DND-41 (cell line): ENCODE results near the gene BPIFB2.

ENCODE experiments used
- ATAC-seq: fragments of 200-7000 bp; cut with Tn5 transposase; 3 replicates; pipeline ENCODE4 v1.9.1; 2021; ENCODE audit warnings: low read depth; ENCODE audit not compliant: insufficient read depth
- DNase-seq: peaks from one replicate; pipeline ENCODE4 v3.0.0-alpha.2; 2020
- H2AFZ ChIP-seq: 2 replicates; pipeline ENCODE4 v1.6.0; 2012; ENCODE audit warnings: low read depth, low read length
- H3K27ac ChIP-seq: 2 replicates; pipeline ENCODE4 v1.5.1; 2012; ENCODE audit warnings: low read length, inconsistent platforms
- H3K27me3 ChIP-seq: fragments of 200-600 bp; sonication (generic); 2 replicates; pipeline ENCODE4 v1.6.0; 2012; ENCODE audit warnings: low read length, mild to moderate bottlenecking, inconsistent platforms; ENCODE audit not compliant: insufficient read depth, poor library complexity
- H3K36me3 ChIP-seq: 2 replicates; pipeline ENCODE4 v1.5.1; 2012; ENCODE audit warnings: low read length, inconsistent platforms; ENCODE audit not compliant: insufficient read depth
- H3K4me1 ChIP-seq: 2 replicates; pipeline ENCODE4 v1.5.1; 2012; ENCODE audit warnings: mild to moderate bottlenecking, low read length; ENCODE audit not compliant: insufficient read depth
- H3K4me2 ChIP-seq: 2 replicates; pipeline ENCODE4 v1.6.0; 2012; ENCODE audit warnings: mild to moderate bottlenecking, moderate library complexity, low read length, inconsistent platforms; ENCODE audit not compliant: insufficient read depth
- H3K4me3 ChIP-seq, 2 experiments: fragments of 200-600 bp in 1 of 2; shearing (Covaris generic) in 1 of 2; 2 replicates each; pipeline ENCODE4 v1.5.1; 2012 to 2016; ENCODE audit warnings: inconsistent platforms in 2 of 2, low read length in 2 of 2, mild to moderate bottlenecking in 2 of 2, low read depth in 1 of 2, moderate library complexity in 1 of 2
- H3K79me2 ChIP-seq: 2 replicates; pipeline ENCODE4 v1.6.0; 2012; ENCODE audit warnings: low read length, inconsistent platforms; ENCODE audit not compliant: insufficient read depth
- H3K9ac ChIP-seq: 2 replicates; pipeline ENCODE4 v1.6.0; 2012; ENCODE audit warnings: low read depth, mild to moderate bottlenecking, inconsistent platforms, low read length, moderate library complexity
- H3K9me3 ChIP-seq: 2 replicates; pipeline ENCODE4 v1.5.1; 2012; ENCODE audit warnings: low read length, moderate library complexity, mild to moderate bottlenecking, inconsistent platforms; ENCODE audit not compliant: insufficient read depth, severe bottlenecking
- H4K20me1 ChIP-seq: 2 replicates; pipeline ENCODE4 v1.6.0; 2012; ENCODE audit warnings: low read length; ENCODE audit not compliant: insufficient read depth
- EZH2 ChIP-seq: IDR thresholded peaks from 3 replicates; pipeline ENCODE4 v1.6.1; 2012; ENCODE audit warnings: borderline replicate concordance, low read depth, mild to moderate bottlenecking, moderate library complexity, low read length, inconsistent platforms; ENCODE audit not compliant: severe bottlenecking
- TF ChIP-seq, protein P1 (sequence below): IDR thresholded peaks from 2 replicates; pipeline ENCODE4 v1.5.1; 2012; ENCODE audit warnings: borderline replicate concordance, low read length, moderate library complexity, mild to moderate bottlenecking; ENCODE audit not compliant: poor library complexity, severe bottlenecking; ENCODE audit errors: extremely low read depth

Gene BPIFB2

DNA sequence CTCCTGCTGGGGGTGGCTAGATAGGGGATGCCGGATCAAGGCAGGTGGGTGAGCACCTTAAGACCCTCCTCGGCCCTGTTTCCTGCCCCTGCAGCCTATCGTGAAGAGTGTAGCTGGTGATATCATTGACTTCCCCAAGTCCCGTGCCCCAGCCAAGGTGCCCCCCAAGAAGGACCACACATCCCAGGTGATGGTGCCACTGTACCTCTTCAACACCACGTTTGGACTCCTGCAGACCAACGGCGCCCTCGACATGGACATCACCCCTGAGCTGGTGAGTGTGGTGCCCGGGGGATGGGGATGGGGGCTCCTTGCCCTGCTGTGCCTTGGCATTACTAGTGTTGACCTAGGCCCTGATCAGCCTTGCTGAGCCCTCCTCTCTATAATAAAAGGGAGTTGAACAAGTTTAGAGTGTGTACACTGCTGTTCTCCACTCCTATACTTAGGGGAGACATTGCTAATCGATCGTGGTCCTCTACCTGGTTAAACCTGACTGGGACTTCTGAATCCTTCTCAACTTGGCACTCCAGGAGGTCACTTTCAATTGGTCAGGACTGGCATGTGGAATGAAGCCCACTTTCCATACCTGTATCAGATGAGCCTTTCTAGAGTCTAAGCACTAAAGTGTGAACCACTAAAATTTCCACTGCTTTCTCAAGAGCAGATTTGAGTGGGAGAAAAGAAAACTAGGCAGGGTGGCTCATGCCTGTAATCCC, 57.2 kb downstream of the BPIFB2 start:
- ATAC-seq (no peak), DNase-seq (no peak)
- no peaks in the 10 kb centered on the region for H3K36me3 ChIP-seq
- H4K20me1 ChIP-seq, result no peaks in the 10 kb centered on the region
- no peak overlapping the region for H3K27ac ChIP-seq
- no peak overlapping the region for H3K4me3 ChIP-seq
- H3K4me1 ChIP-seq, result no peaks in the 10 kb centered on the region
- no peak overlapping the region for H3K9ac ChIP-seq
- H3K4me2 ChIP-seq, result no peak overlapping the region
- no peaks in the 10 kb centered on the region for H3K27me3 ChIP-seq
- H3K9me3 ChIP-seq, result no peaks in the 10 kb centered on the region
- no peak overlapping the region for H2AFZ ChIP-seq
- TF ChIP-seq, protein P1, sequence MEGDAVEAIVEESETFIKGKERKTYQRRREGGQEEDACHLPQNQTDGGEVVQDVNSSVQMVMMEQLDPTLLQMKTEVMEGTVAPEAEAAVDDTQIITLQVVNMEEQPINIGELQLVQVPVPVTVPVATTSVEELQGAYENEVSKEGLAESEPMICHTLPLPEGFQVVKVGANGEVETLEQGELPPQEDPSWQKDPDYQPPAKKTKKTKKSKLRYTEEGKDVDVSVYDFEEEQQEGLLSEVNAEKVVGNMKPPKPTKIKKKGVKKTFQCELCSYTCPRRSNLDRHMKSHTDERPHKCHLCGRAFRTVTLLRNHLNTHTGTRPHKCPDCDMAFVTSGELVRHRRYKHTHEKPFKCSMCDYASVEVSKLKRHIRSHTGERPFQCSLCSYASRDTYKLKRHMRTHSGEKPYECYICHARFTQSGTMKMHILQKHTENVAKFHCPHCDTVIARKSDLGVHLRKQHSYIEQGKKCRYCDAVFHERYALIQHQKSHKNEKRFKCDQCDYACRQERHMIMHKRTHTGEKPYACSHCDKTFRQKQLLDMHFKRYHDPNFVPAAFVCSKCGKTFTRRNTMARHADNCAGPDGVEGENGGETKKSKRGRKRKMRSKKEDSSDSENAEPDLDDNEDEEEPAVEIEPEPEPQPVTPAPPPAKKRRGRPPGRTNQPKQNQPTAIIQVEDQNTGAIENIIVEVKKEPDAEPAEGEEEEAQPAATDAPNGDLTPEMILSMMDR, result no peak
- no peak for TF ChIP-seq EZH2
- no peaks in the 10 kb centered on the region for H3K79me2 ChIP-seq

DNA sequence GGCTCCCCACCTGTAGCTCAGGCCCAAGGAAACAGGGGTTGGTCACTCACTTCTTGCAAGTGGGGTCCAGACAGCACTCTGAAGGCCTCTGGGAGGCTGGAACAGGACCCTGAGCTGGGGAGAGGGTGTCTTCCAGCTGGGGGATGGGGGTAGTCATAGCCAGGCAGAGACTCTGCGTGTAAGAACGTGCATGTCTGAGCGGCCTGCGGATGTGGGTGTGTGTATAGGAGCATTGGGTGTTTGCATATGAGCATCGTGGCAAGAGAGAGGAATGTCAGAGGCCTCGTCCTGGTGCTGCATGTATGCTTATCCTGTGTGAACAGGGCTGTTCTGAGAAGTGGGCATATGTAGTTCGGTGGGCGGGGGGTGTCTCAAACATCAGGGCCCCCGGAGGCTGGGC, 58.3 kb downstream of the BPIFB2 start:
- H3K79me2 ChIP-seq, result no peaks in the 10 kb centered on the region
- no peak overlapping the region for H3K9ac ChIP-seq
- no peaks in the 10 kb centered on the region for H3K36me3 ChIP-seq
- no peaks in the 10 kb centered on the region for H3K9me3 ChIP-seq
- H3K4me1 ChIP-seq, result no peaks in the 10 kb centered on the region
- ATAC-seq (no peak), DNase-seq (no peak)
- H3K27ac ChIP-seq, result no peak overlapping the region
- H3K27me3 ChIP-seq, result no peaks in the 10 kb centered on the region
- no peaks in the 10 kb centered on the region for H4K20me1 ChIP-seq
- H2AFZ ChIP-seq, result no peak overlapping the region
- TF ChIP-seq EZH2, result no peak
- TF ChIP-seq, protein P1, result no peak
- no peak overlapping the region for H3K4me2 ChIP-seq
- H3K4me3 ChIP-seq, result no peak overlapping the region

DNA sequence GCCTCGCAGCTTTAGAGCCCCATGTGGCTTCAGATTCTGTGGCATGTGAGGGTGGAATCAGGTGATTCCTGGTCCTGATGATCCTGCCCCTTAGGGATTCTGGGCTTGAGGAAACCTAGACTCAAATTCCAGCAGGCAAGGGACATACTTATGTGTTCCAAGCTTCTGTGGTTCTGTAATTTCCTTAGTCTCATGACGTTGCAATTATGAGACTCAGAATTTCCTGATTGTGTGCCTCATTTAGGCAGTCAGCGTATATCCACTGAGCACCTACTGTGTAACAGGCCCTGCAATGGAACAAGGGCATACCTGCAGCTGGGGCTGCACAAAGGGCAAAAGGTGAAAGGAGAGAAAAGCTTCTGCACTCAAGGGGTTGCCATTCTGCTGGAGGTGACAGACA, 60.3 kb downstream of the BPIFB2 start:
- Histone ChIP-seq H3K9ac (no peak overlapping the region), H3K27me3 (no peaks in the 10 kb centered on the region), H3K79me2 (no peaks in the 10 kb centered on the region), H3K36me3 (no peaks in the 10 kb centered on the region), H3K4me3 (no peak overlapping the region), H3K9me3 (no peaks in the 10 kb centered on the region), H3K4me1 (no peaks in the 10 kb centered on the region), H3K4me2 (no peak overlapping the region), H2AFZ (no peak overlapping the region), H4K20me1 (no peaks in the 10 kb centered on the region), H3K27ac (no peak overlapping the region)
- TF ChIP-seq EZH2, result no peak
- TF ChIP-seq, protein P1, result no peak
- ATAC-seq, result no peak
- no peak for DNase-seq
